PFSK-1 (cell line): ENCODE data around the gene ZNF581.

ENCODE experiments used
- POLR2AphosphoS5 ChIP-seq: IDR thresholded peaks from 2 replicates; pipeline ENCODE4 v1.6.1; 2012; ENCODE audit warnings: low read depth, mild to moderate bottlenecking, control low read depth, low read length, moderate library complexity
- SIN3A ChIP-seq: IDR thresholded peaks from 2 replicates; pipeline ENCODE4 v1.6.1; 2012; ENCODE audit warnings: mild to moderate bottlenecking, low read length, moderate library complexity, borderline replicate concordance; ENCODE audit not compliant: insufficient read depth
- TAF1 ChIP-seq: IDR thresholded peaks from 2 replicates; pipeline ENCODE4 v1.6.1; 2012; ENCODE audit warnings: low read length, control low read depth, borderline replicate concordance; ENCODE audit not compliant: insufficient read depth
- TF ChIP-seq, protein P1 (sequence below), 2 experiments: IDR thresholded peaks; 2 replicates each; pipeline versions ENCODE4 v1.6.1 to v1.8.0; 2011 to 2012; ENCODE audit warnings: low read depth in 2 of 2, low read length in 2 of 2, control low read depth in 1 of 2, inconsistent platforms in 1 of 2, mild to moderate bottlenecking in 1 of 2, moderate library complexity in 1 of 2; ENCODE audit not compliant: insufficient read depth in 1 of 2

DNA sequence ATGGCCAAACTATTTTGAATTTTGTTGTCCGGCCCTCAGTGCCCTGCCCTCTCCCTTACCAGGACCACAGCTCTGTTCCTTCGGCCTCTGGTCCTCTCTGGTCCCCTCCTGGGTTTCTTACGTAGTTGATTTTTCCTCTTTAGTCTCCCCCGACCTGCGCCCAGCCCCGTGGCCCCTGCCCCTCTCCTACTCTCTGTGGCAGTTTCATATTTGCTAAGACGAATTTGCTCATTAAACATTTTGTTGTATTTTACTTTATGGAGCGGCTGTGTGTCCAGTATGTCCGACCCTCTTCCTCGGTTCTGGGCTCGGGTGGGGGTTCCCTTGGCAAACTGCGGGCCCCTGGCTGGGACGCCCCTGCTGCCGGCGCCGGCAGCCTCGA lies 31.0 kb downstream of the ZNF581 start:
- TF ChIP-seq POLR2AphosphoS5 (no peak), TAF1 (no peak), SIN3A (no peak)
- TF ChIP-seq, protein P1, sequence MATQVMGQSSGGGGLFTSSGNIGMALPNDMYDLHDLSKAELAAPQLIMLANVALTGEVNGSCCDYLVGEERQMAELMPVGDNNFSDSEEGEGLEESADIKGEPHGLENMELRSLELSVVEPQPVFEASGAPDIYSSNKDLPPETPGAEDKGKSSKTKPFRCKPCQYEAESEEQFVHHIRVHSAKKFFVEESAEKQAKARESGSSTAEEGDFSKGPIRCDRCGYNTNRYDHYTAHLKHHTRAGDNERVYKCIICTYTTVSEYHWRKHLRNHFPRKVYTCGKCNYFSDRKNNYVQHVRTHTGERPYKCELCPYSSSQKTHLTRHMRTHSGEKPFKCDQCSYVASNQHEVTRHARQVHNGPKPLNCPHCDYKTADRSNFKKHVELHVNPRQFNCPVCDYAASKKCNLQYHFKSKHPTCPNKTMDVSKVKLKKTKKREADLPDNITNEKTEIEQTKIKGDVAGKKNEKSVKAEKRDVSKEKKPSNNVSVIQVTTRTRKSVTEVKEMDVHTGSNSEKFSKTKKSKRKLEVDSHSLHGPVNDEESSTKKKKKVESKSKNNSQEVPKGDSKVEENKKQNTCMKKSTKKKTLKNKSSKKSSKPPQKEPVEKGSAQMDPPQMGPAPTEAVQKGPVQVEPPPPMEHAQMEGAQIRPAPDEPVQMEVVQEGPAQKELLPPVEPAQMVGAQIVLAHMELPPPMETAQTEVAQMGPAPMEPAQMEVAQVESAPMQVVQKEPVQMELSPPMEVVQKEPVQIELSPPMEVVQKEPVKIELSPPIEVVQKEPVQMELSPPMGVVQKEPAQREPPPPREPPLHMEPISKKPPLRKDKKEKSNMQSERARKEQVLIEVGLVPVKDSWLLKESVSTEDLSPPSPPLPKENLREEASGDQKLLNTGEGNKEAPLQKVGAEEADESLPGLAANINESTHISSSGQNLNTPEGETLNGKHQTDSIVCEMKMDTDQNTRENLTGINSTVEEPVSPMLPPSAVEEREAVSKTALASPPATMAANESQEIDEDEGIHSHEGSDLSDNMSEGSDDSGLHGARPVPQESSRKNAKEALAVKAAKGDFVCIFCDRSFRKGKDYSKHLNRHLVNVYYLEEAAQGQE (IDR thresholded peaks at IDR 0.05; ENCODE audit: insufficient read depth in 1 of 2, low read depth in 2 of 2, low read length in 2 of 2): no peak
